RWPE1 (cell line): ENCODE results near the gene TXLNG.
A peak's percentile ranks its signal among the peaks of the same experiment; 100 is the strongest.
"Not testable (repeated sequence)": the region's sequence is repeated elsewhere in the genome, so short reads cannot be mapped to it uniquely, and the experiment has no call there.

Experiments used
- CTCF ChIA-PET: fragments of 350-600 bp; sonication (Branson Sonifier 250); formaldehyde crosslinking; extraction: SDS; loops from one replicate; lab custom pipeline; 2021; lab: Yijun Ruan, JAX
- POLR2A ChIA-PET: fragments of 400-600 bp; formaldehyde crosslinking; extraction: SDS; loops from one replicate; lab custom pipeline; 2020; ENCODE audit warnings: antibody characterized with exemption; ENCODE audit not compliant: low non-redundant PET; lab: Yijun Ruan, JAX
- DNase-seq: peaks from one replicate; pipeline ENCODE4 v3.0.0; 2012; ENCODE audit warnings: low spot score
- H3K27ac ChIP-seq: fragments of 450-650 bp; 2 replicates; pipeline ENCODE4 v1.5.1; 2017
- CTCF ChIP-seq: fragments of 450-650 bp; conservative IDR thresholded peaks from 2 replicates; pipeline ENCODE4 v1.5.1; 2017; ENCODE audit warnings: low read depth, mild to moderate bottlenecking

The TXLNG gene

DNA sequence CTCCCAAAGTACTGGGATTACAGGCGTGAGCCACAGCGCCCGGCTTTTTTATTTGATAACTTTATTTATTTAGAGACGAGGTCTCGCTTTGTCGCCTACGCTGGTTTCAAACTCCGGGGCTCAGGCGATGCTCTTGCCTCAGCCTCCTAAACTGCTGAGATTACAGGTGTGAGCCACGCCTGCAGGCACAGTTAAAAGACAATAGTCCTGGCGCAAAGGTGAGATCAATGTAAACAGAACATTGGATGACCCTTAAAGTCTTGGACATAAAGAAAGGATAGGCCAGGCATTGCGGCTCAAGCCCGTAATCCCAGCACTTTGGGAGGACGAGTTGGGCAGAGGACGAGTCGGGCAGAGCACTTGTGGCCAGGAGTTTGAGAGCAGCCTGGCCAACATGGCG is 2.8 kb upstream of the TXLNG start:
- POLR2A ChIA-PET: interaction anchor here (0.6 kb wide), 1 partner anchor 64 kb away, joined by 3 read pairs; no protein-coding TSS in a partner anchor
- no peak for TF ChIP-seq CTCF
- H3K27ac ChIP-seq: no peak overlapping the region
- CTCF ChIA-PET: no interaction called here
- DNase-seq: no peak

- POLR2A ChIA-PET, DNase-seq, H3K27ac ChIP-seq, CTCF ChIA-PET: not testable (repeated sequence)
Observed at GRCh38 chrX:16784440-16784839, 1.8 kb upstream of the TXLNG start.

DNA sequence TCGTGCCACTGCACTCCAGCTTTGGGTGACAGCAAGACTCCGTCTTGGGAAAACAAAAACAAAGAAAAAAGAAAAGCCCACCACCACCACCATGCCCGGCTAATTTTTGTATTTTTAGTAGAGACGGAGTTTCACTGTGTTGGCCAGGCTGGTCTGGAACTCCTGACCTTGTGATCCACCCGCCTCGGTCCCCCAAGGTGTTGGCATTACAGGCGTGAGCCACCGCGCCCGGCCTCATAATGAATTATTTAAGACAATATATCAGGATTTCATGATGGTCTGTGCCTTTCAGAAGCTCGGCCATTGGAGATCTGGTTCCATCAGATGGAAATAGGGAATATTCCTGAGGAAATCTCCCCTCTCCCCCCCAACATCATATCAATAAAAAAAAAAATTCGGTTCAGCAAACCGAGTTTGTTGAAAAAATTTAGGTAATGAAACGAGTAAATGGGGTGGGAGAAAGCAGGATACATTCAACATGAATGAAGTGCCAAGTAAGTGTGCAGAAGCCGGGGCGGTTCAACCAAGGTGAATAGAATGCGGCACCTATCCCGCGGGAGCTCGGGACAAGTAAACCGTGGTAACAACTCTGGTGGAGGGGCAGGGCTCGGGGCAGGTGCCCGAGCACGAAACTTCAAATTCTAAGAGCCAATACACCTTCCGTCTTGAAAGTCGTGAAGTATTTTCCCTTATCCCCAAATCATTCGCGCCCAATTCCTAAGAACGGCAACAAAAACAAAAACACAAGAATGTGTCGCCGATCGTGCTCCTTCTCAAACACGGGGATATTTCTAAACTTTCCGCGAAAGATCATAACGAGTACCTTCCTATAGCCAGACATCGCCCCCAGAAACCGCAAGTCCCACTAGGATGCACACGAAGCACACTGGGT is 773 bp upstream of the TXLNG start:
- no peak for DNase-seq
- peak overlapping the region; percentile 72 for H3K27ac ChIP-seq
- ChIA-PET POLR2A (no interaction called here), CTCF (interaction anchor here (0.6 kb wide), 1 partner anchor 58 kb away, joined by 4 read pairs; no protein-coding TSS in a partner anchor)
- no peak for TF ChIP-seq CTCF

- ChIA-PET POLR2A (no interaction called here), CTCF (no interaction called here)
- TF ChIP-seq CTCF: no peak
- peak overlapping the region; percentile 72 for H3K27ac ChIP-seq
- DNase-seq: no peak
Observed at GRCh38 chrX:16786791-16787735, 797 bp downstream of the TXLNG start.

GRCh38 chrX:16788477-16788876 is 2.2 kb downstream of the TXLNG start:
- ChIA-PET POLR2A (no interaction called here), CTCF (no interaction called here)
- no peak overlapping the region for H3K27ac ChIP-seq
- DNase-seq: no peak
- no peak for TF ChIP-seq CTCF

- CTCF ChIA-PET: no interaction called here
- no peak for TF ChIP-seq CTCF
- no peak overlapping the region for H3K27ac ChIP-seq
- no peak for DNase-seq
- POLR2A ChIA-PET: no interaction called here
Observed at GRCh38 chrX:16796298-16796697, 10.0 kb downstream of the TXLNG start.
